DND-41 (cell line): ENCODE results near the gene YWHAE.
A peak's percentile ranks its signal among the peaks of the same experiment; 100 is the strongest.
"Not testable (repeated sequence)": the region's sequence is repeated elsewhere in the genome, so short reads cannot be mapped to it uniquely, and the experiment has no call there.

Experiments used
- ATAC-seq: fragments of 200-7000 bp; cut with Tn5 transposase; 3 replicates; pipeline ENCODE4 v1.9.1; 2021; ENCODE audit warnings: low read depth; ENCODE audit not compliant: insufficient read depth
- DNase-seq: peaks from one replicate; pipeline ENCODE4 v3.0.0-alpha.2; 2020
- H2AFZ ChIP-seq: 2 replicates; pipeline ENCODE4 v1.6.0; 2012; ENCODE audit warnings: low read depth, low read length
- H3K27ac ChIP-seq: 2 replicates; pipeline ENCODE4 v1.5.1; 2012; ENCODE audit warnings: low read length, inconsistent platforms
- H3K27me3 ChIP-seq: fragments of 200-600 bp; sonication (generic); 2 replicates; pipeline ENCODE4 v1.6.0; 2012; ENCODE audit warnings: low read length, mild to moderate bottlenecking, inconsistent platforms; ENCODE audit not compliant: insufficient read depth, poor library complexity
- H3K36me3 ChIP-seq: 2 replicates; pipeline ENCODE4 v1.5.1; 2012; ENCODE audit warnings: low read length, inconsistent platforms; ENCODE audit not compliant: insufficient read depth
- H3K4me1 ChIP-seq: 2 replicates; pipeline ENCODE4 v1.5.1; 2012; ENCODE audit warnings: mild to moderate bottlenecking, low read length; ENCODE audit not compliant: insufficient read depth
- H3K4me2 ChIP-seq: 2 replicates; pipeline ENCODE4 v1.6.0; 2012; ENCODE audit warnings: mild to moderate bottlenecking, moderate library complexity, low read length, inconsistent platforms; ENCODE audit not compliant: insufficient read depth
- H3K4me3 ChIP-seq, 2 experiments: fragments of 200-600 bp in 1 of 2; shearing (Covaris generic) in 1 of 2; 2 replicates each; pipeline ENCODE4 v1.5.1; 2012 to 2016; ENCODE audit warnings: inconsistent platforms in 2 of 2, low read length in 2 of 2, mild to moderate bottlenecking in 2 of 2, low read depth in 1 of 2, moderate library complexity in 1 of 2
- H3K79me2 ChIP-seq: 2 replicates; pipeline ENCODE4 v1.6.0; 2012; ENCODE audit warnings: low read length, inconsistent platforms; ENCODE audit not compliant: insufficient read depth
- H3K9ac ChIP-seq: 2 replicates; pipeline ENCODE4 v1.6.0; 2012; ENCODE audit warnings: low read depth, mild to moderate bottlenecking, inconsistent platforms, low read length, moderate library complexity
- H3K9me3 ChIP-seq: 2 replicates; pipeline ENCODE4 v1.5.1; 2012; ENCODE audit warnings: low read length, moderate library complexity, mild to moderate bottlenecking, inconsistent platforms; ENCODE audit not compliant: insufficient read depth, severe bottlenecking
- H4K20me1 ChIP-seq: 2 replicates; pipeline ENCODE4 v1.6.0; 2012; ENCODE audit warnings: low read length; ENCODE audit not compliant: insufficient read depth
- EZH2 ChIP-seq: IDR thresholded peaks from 3 replicates; pipeline ENCODE4 v1.6.1; 2012; ENCODE audit warnings: borderline replicate concordance, low read depth, mild to moderate bottlenecking, moderate library complexity, low read length, inconsistent platforms; ENCODE audit not compliant: severe bottlenecking
- TF ChIP-seq, protein P1 (sequence below): IDR thresholded peaks from 2 replicates; pipeline ENCODE4 v1.5.1; 2012; ENCODE audit warnings: borderline replicate concordance, low read length, moderate library complexity, mild to moderate bottlenecking; ENCODE audit not compliant: poor library complexity, severe bottlenecking; ENCODE audit errors: extremely low read depth

The YWHAE gene

DNA sequence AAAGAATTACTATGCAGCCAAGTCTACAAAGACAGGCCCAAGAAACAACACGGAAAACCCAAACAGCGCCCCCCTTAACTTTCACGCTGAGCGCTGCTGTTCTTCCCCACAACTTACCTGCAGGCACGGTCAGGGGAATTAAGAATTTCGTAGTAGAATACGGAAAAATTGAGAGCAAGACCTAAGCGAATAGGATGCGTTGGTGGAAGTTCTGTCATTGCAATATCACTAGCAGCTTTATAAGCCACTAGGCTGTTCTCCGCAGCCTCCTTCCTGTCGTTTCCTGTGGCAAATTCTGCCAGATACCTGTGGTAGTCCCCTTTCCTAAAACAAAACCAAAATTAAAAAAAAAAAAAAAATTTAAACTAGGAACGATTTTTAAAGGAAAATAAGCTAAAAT is 39.0 kb downstream of the YWHAE start:
- no peak for TF ChIP-seq EZH2
- TF ChIP-seq, protein P1, sequence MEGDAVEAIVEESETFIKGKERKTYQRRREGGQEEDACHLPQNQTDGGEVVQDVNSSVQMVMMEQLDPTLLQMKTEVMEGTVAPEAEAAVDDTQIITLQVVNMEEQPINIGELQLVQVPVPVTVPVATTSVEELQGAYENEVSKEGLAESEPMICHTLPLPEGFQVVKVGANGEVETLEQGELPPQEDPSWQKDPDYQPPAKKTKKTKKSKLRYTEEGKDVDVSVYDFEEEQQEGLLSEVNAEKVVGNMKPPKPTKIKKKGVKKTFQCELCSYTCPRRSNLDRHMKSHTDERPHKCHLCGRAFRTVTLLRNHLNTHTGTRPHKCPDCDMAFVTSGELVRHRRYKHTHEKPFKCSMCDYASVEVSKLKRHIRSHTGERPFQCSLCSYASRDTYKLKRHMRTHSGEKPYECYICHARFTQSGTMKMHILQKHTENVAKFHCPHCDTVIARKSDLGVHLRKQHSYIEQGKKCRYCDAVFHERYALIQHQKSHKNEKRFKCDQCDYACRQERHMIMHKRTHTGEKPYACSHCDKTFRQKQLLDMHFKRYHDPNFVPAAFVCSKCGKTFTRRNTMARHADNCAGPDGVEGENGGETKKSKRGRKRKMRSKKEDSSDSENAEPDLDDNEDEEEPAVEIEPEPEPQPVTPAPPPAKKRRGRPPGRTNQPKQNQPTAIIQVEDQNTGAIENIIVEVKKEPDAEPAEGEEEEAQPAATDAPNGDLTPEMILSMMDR = peak; percentile 9
- H3K4me3 ChIP-seq = no peak overlapping the region
- H3K9ac ChIP-seq = no peak overlapping the region
- no peak for ATAC-seq
- H3K27ac ChIP-seq = no peak overlapping the region
- peaks cover 73% of the 10 kb centered on the region for H4K20me1 ChIP-seq
- peaks cover 94% of the 10 kb centered on the region for H3K79me2 ChIP-seq
- H3K27me3 ChIP-seq = no peaks in the 10 kb centered on the region
- peaks cover 86% of the 10 kb centered on the region for H3K36me3 ChIP-seq
- no peak for DNase-seq
- no peak overlapping the region for H2AFZ ChIP-seq
- 0 out of 2 replicates have a peak, but pooled peaks cover 3% of the 10 kb centered on the region for H3K4me1 ChIP-seq
- no peaks in the 10 kb centered on the region for H3K9me3 ChIP-seq
- no peak overlapping the region for H3K4me2 ChIP-seq

DNA sequence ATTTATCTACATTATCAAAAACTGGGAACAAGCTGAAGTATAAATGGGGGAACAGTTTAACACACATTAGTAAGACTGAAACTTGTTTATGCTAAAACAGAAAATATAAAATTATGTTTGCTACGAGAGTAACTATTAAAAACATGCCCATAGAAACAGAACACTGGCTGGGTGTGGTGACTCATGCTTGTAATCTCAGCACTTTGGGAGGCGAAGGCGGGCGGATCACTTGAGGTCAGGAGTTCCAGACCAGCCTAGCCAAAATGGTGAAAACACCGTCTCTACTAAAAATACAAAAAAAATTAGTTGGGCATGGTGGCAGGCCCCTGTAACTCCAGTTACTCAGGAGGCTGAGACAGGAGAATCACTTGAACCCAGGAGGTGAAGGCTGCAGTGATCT is 39.7 kb downstream of the YWHAE start:
- not testable (repeated sequence) for DNase-seq, H3K4me3 ChIP-seq, H3K4me2 ChIP-seq, H3K9me3 ChIP-seq, H3K27me3 ChIP-seq, H3K9ac ChIP-seq, H3K4me1 ChIP-seq, H2AFZ ChIP-seq, H3K27ac ChIP-seq, ATAC-seq
- Histone ChIP-seq H4K20me1 (peaks cover 73% of the 10 kb centered on the region), H3K36me3 (peaks cover 91% of the 10 kb centered on the region), H3K79me2 (peaks cover 93% of the 10 kb centered on the region)

DNA sequence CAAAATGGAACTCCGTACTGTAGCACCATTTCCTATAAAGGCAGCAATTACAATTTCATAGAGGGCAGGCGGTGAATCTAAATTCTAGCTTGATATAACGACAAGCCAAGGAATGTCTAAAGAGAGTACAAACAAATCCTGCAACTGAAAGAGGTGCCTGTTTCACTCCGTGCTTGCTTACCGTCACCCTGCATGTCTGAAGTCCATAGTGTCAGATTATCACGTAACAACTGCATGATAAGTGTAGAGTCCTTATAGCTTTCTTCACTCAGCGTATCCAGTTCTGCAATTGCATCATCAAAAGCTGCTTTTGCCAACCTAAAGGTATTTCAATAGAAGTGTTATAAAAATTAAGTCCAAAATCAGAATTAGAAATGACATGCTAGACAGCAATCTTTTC is 46.0 kb downstream of the YWHAE start:
- no peak overlapping the region for H3K9ac ChIP-seq
- no peaks in the 10 kb centered on the region for H3K27me3 ChIP-seq
- no peak overlapping the region for H3K4me2 ChIP-seq
- no peak overlapping the region for H3K4me3 ChIP-seq
- TF ChIP-seq EZH2 = no peak
- TF ChIP-seq, protein P1 = no peak
- ATAC-seq (no peak), DNase-seq (no peak)
- no peak overlapping the region for H2AFZ ChIP-seq
- no peaks in the 10 kb centered on the region for H3K9me3 ChIP-seq
- peaks cover 83% of the 10 kb centered on the region for H3K36me3 ChIP-seq
- H3K27ac ChIP-seq = no peak overlapping the region
- H4K20me1 ChIP-seq = peaks cover 51% of the 10 kb centered on the region
- H3K4me1 ChIP-seq = no peaks in the 10 kb centered on the region
- H3K79me2 ChIP-seq = peaks cover 87% of the 10 kb centered on the region

DNA sequence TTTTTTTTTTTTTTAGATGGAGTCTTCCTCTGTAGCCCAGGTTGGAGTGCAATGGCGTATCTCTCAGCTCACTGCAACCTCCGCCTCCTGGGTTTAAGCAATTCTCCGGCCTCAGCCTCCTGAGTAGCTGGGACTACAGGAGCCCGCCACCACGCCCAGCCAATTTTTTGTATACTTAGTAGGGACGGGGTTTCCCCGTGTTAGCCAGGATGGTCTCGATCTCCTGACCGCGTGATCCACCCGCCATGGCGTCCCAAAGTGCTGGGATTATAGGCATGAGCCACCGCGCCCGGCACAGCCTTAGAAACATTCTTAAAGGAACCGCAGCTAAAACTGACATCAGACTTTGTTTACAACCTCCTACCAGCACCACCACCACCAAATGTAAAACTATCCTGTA is 47.5 kb downstream of the YWHAE start:
- not testable (repeated sequence) for H3K27me3 ChIP-seq, DNase-seq, H3K4me3 ChIP-seq, H3K27ac ChIP-seq, ATAC-seq, H3K9ac ChIP-seq, H2AFZ ChIP-seq, H3K9me3 ChIP-seq, H3K4me1 ChIP-seq, H3K4me2 ChIP-seq
- H3K36me3 ChIP-seq = peaks cover 86% of the 10 kb centered on the region
- H4K20me1 ChIP-seq = peaks cover 60% of the 10 kb centered on the region
- H3K79me2 ChIP-seq = peaks cover 88% of the 10 kb centered on the region
